Stimulated activated CD4-positive, alpha-beta T cell treated with anti-CD3 and anti-CD28 coated beads, TNF-alpha, amount 100 ng/mL, for 1 hour (primary cell): ENCODE results near the gene PER1.

Experiments
- DNase-seq, 3 donors: peaks; one replicate each; pipeline ENCODE4 v3.0.0-alpha.2; 2020; ENCODE audit warnings: low read depth in 3 of 3, low spot score in 1 of 3

PER1 gene

GRCh38 chr17:8167526-8167925 is 15.3 kb upstream of the PER1 start:
- DNase-seq = no peak

GRCh38 chr17:8166731-8167130 is 14.5 kb upstream of the PER1 start:
- DNase-seq = no peak

GRCh38 chr17:8164815-8165131 is 12.6 kb upstream of the PER1 start:
- DNase-seq = no peak

- peak in 1 of 3 donors; percentile 34 for DNase-seq
Observed at GRCh38 chr17:8163978-8164814, 12.0 kb upstream of the PER1 start.

DNA sequence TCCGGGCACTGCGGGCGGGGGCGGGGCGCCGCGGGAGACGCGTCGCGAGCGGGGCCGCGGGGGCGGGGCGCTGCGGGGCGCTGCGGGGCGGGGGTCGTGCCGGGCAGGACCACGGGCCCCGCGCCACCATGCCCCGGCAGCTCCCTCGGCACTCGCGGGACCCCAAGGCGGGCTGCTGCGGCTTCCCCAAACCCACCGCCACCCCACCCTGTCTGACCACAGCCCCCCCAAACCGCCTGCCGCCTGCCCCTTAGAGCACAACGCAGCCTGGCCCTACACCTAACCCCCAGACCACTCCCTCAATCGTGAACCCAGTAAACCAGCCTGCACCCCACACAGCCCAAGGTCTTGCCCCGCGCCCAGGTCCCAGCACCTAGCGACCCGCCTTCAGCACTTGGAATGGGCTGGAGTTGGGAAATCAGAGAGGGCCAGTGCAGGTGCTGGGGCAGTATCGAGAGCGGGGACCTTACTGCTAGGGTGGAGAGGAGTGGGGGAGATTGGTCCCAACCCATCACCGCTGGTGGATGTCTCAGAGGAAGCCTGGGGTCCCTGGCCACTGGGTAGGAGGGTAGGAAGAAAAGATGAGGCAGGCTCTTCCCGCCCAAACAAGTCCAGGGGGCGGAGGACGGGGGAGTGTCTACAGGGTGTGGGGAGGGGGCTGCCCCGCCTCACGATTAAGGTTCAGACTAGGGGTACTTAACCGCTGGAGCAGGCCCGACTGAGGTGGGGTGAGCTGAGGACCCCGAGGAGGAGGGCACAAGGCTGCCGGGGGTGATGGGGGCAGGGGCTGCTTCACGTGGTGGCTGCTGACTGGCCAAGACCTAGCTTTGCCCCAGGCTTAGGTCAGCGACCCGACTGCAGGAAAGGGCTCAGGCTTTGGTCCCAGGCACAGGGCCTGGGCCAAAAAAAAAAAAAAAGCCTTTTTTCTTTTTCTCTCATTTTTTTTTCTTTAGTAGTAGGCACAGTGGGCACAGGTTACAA is 11.1 kb upstream of the PER1 start:
- DNase-seq = no peak

DNA sequence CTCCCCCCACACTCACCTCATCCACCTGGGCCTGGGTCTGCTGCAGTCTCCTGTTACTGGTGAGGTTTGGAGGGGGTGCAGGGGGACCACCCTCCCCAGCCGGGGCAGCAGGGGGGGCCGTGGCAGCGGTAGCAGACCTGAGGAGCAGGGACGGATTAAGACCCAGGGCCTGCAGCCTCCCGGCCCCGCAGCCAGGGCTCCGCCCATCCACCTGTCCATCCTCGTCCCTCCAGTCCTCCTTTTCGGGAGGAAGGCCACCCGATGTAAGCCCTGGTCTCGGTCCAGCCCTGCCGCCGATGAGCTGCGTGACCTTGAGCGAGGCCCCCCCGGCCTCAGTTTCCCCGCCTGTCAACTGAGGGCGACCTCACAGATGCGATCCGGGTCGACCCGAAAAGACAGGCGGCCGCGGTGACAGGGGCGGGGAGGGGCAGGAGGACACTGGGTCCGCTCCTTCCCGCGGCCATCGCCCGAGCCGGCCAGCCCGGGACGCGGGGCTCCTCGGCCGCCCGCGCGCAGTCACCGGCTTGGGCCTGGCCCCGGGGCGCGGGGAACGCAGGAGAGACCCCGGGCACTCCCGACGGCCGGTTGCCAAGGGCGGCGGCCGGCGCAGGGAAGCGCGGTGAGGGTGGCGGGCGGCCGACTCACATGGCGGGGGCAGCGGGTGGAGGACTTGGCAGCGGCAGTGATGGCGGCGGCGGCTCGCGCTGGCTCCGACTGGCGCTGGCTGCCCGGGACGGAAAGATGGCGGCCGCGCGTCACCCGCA is 10.2 kb upstream of the PER1 start, which contains the start of gene VAMP2:
VAMP2 (minus strand) TSS at position 716 of the 764 bp plus-strand sequence; CDS start at position 647, 69 bp downstream.
- DNase-seq = peak; percentile 60 to 74 (median 64)

DNA sequence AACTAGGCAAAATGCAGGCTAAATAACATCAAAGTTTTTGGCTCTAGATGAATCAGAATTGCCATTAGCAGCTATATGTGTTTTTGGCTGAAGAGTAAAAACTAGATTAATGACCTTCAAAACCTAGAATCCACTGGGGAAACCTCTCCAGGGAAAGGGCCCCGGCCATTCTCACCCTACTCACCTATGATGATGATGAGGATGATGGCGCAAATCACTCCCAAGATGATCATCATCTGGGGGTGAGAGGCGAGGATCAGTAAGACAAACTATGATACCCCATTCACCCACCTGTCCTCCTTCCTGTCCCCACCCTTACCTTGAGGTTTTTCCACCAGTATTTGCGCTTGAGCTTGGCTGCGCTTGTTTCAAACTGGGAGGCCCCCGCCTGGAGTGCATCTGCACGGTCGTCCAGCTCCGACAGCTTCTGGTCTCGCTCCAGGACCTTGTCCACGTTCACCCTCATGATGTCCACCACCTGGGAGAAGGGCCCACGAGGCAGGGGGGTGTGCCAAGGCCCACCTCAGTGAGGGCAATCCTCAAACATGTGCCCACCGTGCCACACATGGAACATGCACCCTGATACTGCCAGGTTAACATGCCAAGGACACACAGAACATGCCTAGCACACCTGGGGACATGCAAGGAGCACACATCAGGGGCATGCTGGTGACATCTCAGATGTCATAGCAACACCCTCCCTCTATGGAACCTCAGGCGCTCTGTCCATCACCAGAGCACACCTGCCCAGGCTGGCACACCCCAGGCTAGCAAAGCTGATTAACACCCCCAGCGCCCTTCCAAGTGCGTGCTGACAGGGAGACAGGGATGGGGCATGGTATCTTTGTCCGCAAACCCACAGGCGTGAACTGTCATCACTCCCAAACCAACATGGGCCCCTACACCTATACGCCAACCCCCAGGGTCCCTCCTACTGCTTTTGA is 9.4 kb upstream of the PER1 start:
- no peak for DNase-seq

GRCh38 chr17:8160741-8161221 is 8.6 kb upstream of the PER1 start:
- no peak for DNase-seq

GRCh38 chr17:8160224-8160577 is 8.0 kb upstream of the PER1 start:
- no peak for DNase-seq

DNA sequence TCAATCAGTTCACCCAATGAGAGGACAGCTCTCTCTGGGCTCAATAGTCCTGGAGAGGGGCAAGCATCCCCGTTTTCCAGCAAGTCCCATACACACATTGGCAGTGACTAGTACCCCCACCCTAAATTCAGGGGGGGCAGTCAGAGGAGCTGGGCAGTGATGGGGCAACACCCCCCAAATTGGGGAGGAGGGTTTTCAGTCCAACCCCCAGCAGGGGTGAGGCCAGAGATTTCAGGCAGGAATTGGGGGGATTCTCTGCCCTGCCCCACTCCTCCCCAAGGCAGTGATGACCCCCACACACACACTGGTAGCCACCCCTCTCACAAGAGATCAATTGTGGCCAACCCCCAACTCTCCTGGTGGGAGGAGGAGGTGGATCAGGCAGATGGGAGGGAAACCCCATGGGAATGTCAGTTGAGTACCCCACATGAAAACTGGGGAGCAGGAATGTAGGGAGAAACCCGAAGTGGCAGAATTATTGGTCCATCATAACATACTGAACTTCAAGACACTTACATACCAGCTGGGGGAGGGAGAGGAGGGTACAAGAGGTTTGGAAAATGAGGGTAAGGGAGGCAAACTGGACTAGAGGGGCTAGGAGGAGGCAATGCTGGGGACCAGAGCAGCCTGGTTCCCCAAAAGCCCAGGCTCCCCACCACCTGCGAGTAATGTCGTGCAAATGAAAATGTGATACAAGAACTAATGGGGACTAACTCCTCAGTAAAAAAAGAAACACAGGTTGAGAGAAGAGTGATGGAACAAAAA is 7.4 kb upstream of the PER1 start:
- no peak for DNase-seq

DNA sequence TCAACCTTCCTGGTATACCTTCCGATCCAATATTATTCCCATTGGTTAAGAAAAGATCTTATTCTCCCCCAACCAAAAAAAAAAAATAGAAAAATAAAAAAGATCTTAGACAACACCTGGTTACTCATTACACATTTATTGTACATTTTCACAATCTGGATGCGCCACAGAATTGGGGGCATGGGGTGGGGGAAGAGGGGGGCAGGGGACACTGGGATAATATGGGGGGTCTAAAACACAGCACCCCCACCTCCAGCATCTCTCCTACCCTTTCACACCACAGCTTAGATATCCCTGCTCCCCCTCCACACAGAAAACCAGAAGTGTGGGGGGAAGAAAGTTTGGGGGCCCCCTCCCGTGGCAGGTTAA is 6.8 kb upstream of the PER1 start:
- no peak for DNase-seq

- DNase-seq = peak; percentile 59 to 82 (median 65)
Observed at GRCh38 chr17:8158267-8159031, 6.2 kb upstream of the PER1 start.

DNA sequence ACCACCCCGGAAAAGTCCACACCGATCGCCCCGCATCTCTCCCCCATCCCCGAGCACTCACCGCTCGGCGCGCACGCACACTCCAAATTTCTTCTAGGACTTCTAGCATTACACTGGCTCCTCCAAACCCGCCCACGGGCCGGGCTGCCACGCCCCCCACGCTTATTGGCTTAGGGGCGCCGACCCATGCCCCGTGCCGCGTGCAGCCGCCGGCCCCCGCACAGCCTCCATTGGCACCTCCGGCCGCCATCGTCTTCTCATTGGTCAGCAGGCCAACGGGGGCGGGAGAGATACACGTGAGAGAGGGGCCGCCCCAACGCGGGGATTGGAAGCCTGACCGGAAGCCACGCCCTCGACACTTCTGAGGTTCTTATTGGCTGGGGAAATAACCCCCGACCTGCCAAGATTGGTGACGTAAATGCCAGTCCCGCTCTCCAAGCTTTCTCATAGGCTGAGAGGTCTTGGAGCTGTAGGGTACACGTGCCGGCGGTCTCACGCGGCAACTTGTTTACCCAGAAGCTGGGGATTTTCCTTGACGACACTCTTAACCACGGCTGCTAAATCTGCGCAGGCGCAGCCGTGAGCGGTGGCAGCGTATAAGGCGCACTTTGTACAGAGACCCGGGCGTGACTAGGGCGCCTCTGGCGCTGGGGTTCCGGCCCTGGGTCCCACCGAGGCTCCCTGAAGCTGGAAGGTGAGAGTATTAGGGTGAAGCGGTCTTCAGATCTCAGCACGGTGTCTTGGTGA is 4.2 kb upstream of the PER1 start:
- DNase-seq = peak; percentile 98 to 100 (median 100)

- DNase-seq = no peak
Observed at GRCh38 chr17:8155996-8156245, 3.7 kb upstream of the PER1 start.

DNA sequence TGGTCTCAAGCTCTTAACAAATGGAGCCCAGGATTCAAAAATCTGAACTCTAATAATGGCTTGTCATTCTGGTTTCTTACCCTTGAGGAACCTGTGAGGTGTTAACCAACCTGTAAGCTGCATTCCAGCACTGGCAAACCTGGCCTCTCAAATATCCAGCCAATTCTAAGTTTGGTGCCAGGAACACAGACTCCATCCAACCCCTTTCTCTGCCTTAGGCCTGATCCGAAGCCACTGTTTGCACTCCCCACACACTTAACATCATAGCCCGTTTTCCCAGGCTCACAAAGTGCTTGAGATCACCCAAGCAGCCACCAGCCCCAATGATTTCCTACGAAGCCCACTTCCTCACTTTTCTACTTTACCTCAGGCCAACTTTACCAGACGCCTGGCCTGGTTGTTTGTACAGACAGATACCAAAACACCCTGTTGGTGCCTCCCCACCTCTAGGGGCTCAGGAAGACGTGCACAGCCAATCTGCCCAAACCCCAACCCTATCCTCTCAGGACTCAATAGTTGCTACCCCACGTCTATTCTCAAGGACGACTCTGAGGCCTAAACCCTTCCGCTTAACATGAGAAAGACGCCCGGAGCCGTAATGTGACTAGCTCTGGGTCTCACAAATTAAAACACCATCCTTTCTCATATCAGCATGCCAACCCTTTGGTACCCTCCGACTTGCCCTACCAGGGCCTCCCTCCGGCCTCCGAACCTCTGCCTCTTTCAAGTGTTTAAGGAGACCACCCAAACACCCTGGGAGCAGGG is 3.2 kb upstream of the PER1 start:
- DNase-seq = no peak

GRCh38 chr17:8154608-8155155 is 2.5 kb upstream of the PER1 start:
- no peak for DNase-seq

DNA sequence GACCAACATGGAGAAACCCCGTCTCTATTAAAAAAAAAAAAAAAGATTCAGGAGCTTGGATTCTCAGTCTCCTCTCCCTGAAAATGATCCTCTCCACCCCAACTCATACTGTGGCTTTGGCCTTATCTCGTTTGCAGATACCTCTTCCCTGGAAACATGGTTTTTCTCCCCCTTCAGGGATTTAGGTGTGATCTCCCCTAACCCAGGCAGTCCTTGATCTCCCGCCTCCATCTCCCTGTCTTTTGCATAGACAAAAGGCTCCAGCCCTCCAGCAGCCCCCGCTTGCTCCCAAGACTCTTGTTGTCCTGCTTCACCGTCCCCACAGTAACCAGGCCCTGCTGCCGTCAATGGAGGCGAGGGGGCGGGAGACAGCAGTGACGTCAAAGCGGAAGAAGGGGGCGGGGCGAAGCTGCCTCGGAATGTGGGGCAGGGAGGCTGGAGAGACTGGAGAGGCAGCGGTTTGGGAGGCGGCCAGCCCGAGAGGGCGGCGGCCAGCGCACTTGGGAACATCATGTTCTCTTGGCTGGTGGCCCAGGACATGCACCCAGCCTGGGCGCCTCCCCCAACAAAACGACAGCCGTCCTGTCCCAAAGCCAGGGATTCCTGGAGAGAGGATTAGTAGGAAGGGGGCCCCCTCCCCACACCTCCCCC is 1.9 kb upstream of the PER1 start:
- peak; percentile 69 to 76 (median 71) for DNase-seq
